H1 (cell line): ENCODE results near the gene LY6G5C. TPM values are rescaled to one million over a fixed set of nuclear protein-coding genes. Genes with fewer than 3 reads are reported as not detected.

ENCODE experiments used
- ASH2L ChIP-seq: fragments of 200-600, 300-600 bp; sonication (generic); IDR thresholded peaks from one replicate; pipeline ENCODE4 v1.7.1; 2017; ENCODE audit warnings: low read length
- BCL11A ChIP-seq, 2 experiments: IDR thresholded peaks; one replicate each; pipeline ENCODE4 v1.6.1; 2011; ENCODE audit warnings: low read depth in 2 of 2, low read length in 2 of 2, mild to moderate bottlenecking in 2 of 2
- CREB1 ChIP-seq: IDR thresholded peaks from 2 replicates; pipeline ENCODE4 v1.6.1; 2012; ENCODE audit warnings: inconsistent platforms
- CTBP2 ChIP-seq: IDR thresholded peaks from 2 replicates; pipeline ENCODE4 v1.7.0; 2011; ENCODE audit warnings: borderline replicate concordance, mild to moderate bottlenecking, moderate library complexity, mixed read lengths, low read length; ENCODE audit not compliant: insufficient read depth, insufficient read length
- GTF2F1 ChIP-seq: IDR thresholded peaks from 2 replicates; pipeline ENCODE4 v1.6.1; 2012; ENCODE audit warnings: low read depth, low read length, improper control_type of control experiment, borderline replicate concordance
- HDAC6 ChIP-seq: IDR thresholded peaks from one replicate; pipeline ENCODE4 v1.7.1; 2012; ENCODE audit warnings: low read depth, mild to moderate bottlenecking, inconsistent platforms, low read length, moderate library complexity
- KDM4A ChIP-seq: IDR thresholded peaks from one replicate; pipeline ENCODE4 v1.7.1; 2012; ENCODE audit warnings: low read depth, mild to moderate bottlenecking, moderate library complexity, low read length, inconsistent platforms; ENCODE audit not compliant: severe bottlenecking
- KDM5A ChIP-seq: fragments of 200-600 bp; IDR thresholded peaks from 2 replicates; pipeline ENCODE4 v1.7.1; 2012; ENCODE audit warnings: mild to moderate bottlenecking, low read length, inconsistent platforms, mixed read lengths
- NANOG ChIP-seq: IDR thresholded peaks from 2 replicates; pipeline ENCODE4 v1.6.1; 2011; ENCODE audit warnings: low read length, low read depth, mild to moderate bottlenecking, inconsistent platforms; ENCODE audit not compliant: insufficient read depth, poor library complexity, severe bottlenecking
- POLR2AphosphoS5 ChIP-seq: IDR thresholded peaks from 2 replicates; pipeline ENCODE4 v1.6.1; 2011; ENCODE audit warnings: low read depth, low read length
- RBBP5 ChIP-seq: IDR thresholded peaks from 2 replicates; pipeline ENCODE4 v1.7.1; 2012; ENCODE audit warnings: low read depth, mild to moderate bottlenecking, inconsistent platforms, low read length, moderate library complexity, borderline replicate concordance
- RFX5 ChIP-seq: IDR thresholded peaks from 2 replicates; pipeline ENCODE4 v1.6.1; 2011; ENCODE audit warnings: low read depth, low read length, improper control_type of control experiment, borderline replicate concordance
- RXRA ChIP-seq: IDR thresholded peaks from 2 replicates; pipeline ENCODE4 v1.6.1; 2011; ENCODE audit warnings: low read depth, mild to moderate bottlenecking, low read length, moderate library complexity; ENCODE audit not compliant: insufficient read depth
- SAP30 ChIP-seq: fragments of 300-600 bp; sonication (generic); IDR thresholded peaks from 2 replicates; pipeline ENCODE4 v1.7.1; 2012; ENCODE audit warnings: low read length, moderate library complexity, mild to moderate bottlenecking, inconsistent platforms; ENCODE audit not compliant: insufficient read depth, insufficient replicate concordance
- SIN3A ChIP-seq, 2 experiments: IDR thresholded peaks in 1 of 2; conservative IDR thresholded peaks in 1 of 2; 2 replicates each; pipeline ENCODE4 v1.6.1; 2011 to 2012; ENCODE audit warnings: low read length in 2 of 2, improper control_type of control experiment in 1 of 2, low read depth in 1 of 2, mild to moderate bottlenecking in 1 of 2
- SP4 ChIP-seq: IDR thresholded peaks from 2 replicates; pipeline ENCODE4 v1.6.1; 2012; ENCODE audit warnings: low read length, inconsistent platforms
- SRF ChIP-seq: IDR thresholded peaks from 2 replicates; pipeline ENCODE4 v1.6.1; 2011; ENCODE audit warnings: mild to moderate bottlenecking, low read depth, low read length, moderate library complexity
- SUZ12 ChIP-seq: fragments of 200-600 bp; sonication (generic); IDR thresholded peaks from 2 replicates; pipeline ENCODE4 v1.6.1; 2012; ENCODE audit warnings: mild to moderate bottlenecking, inconsistent platforms, low read length, moderate library complexity, mixed read lengths
- ZNF274 ChIP-seq: IDR thresholded peaks from 2 replicates; pipeline ENCODE4 v1.7.0; 2012; ENCODE audit warnings: low read length, borderline replicate concordance; ENCODE audit errors: extremely low read depth
- polyA plus RNA-seq, 7 experiments: library from polyadenylated mRNA; depleted of rRNA in 3 of 7; stranded (reverse) in 5 of 7; unstranded in 2 of 7; fragments of >200 nt in 5 of 7; fragments of 200-250 nt in 2 of 7; gene quantifications; 1 replicate in 5 of 7; 2 replicates in 1 of 7; 4 replicates in 1 of 7; pipeline versions ENCODE4 v1.2.1 to v1.2.3, GENCODE V29; 2011 to 2013; ENCODE audit warnings: missing spikeins in 2 of 7, mixed read lengths in 2 of 7
- total RNA-seq: library from RNA; stranded (reverse); fragmentation: NEBNext Ultra II Directional; extraction: Animal tissue kit (Norgen Biotek cat#: 25700); gene quantifications from 2 replicates; pipeline ENCODE4 v1.2.1, GENCODE V29; 2021
- TF ChIP-seq, protein P1 (sequence below): IDR thresholded peaks from 2 replicates; pipeline ENCODE4 v1.6.1; 2011; ENCODE audit warnings: low read depth, mild to moderate bottlenecking, low read length; ENCODE audit not compliant: insufficient read depth
- TF ChIP-seq, protein P2 (sequence below): IDR thresholded peaks from 2 replicates; pipeline ENCODE4 v1.6.1; 2012; ENCODE audit warnings: low read length, inconsistent platforms

The LY6G5C gene
- total and polyA plus RNA-seq, 2 of the 8 experiments (the other 6 are each of a cell fraction or from before 2014, with no cell fraction given), result 1.1 to 1.8 TPM

DNA sequence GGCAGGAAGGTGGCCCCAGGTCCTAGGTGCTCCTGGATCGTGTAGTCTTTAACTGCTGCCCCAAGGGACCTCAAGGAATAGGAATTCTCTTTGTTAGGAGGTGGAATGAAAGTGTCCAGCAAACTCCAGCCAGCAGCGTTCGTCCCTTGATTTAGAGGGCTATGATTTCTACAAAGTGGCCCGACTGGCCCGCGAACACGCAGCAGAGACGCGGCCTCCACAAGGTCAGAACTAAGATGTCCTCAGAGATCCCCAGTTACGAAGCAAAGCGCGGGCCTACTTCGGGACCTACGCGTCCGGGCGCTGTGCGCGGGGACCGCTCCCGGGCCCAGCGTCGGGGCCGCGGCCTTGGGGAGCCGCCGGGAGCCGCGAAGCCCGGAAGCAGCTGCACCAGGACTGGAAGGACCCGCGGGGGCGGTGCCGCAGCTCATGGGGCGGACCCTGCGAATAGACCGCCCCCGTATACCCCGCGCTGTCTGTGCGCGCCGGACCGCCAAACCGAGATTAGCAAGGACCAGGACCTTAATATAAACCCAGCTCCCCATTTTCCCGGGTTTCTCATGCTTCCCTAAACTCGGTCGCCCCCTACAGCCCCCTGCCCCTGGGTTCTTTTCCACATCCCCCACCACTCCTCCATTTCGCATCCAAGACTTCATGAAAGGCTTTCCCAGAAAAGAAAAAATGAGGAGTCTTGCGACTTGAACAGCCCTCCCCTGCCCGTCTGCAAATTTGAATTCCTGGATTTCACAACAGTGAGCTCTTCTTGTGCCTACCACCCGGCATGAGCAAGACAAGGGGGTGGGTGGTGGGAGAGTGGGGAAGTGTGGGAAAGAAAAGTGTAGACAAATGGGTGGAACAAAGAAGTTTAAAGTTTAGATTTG is 20.2 kb downstream of the LY6G5C start, which contains the start of gene C6orf47 (continued):
- TF ChIP-seq CTBP2, result no peak
- TF ChIP-seq POLR2AphosphoS5, result peak; percentile 74; the same call in 1 of the 2 replicates
- TF ChIP-seq RFX5, result no peak
- no peak for TF ChIP-seq NANOG
- no peak; the same call in 1 of the 2 replicates for TF ChIP-seq SP4
- peak; percentile 53 to 83; a peak in 2 of 4 replicates for TF ChIP-seq SIN3A (conservative IDR thresholded peaks at IDR 0.05 in 1 of 2, IDR thresholded peaks at IDR 0.05 in 1 of 2; ENCODE audit: low read depth in 1 of 2, low read length in 2 of 2)
- TF ChIP-seq SAP30, result no peak
- TF ChIP-seq SRF, result no peak
- no peak for TF ChIP-seq BCL11A (IDR thresholded peaks at IDR 0.05; ENCODE audit: low read depth in 2 of 2, low read length in 2 of 2)
- no peak for TF ChIP-seq ZNF274
- no peak for TF ChIP-seq HDAC6
- TF ChIP-seq GTF2F1, result no peak
- TF ChIP-seq ASH2L, result peak; percentile 26
- TF ChIP-seq, protein P1, sequence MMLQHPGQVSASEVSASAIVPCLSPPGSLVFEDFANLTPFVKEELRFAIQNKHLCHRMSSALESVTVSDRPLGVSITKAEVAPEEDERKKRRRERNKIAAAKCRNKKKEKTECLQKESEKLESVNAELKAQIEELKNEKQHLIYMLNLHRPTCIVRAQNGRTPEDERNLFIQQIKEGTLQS, result no peak
- TF ChIP-seq KDM4A, result no peak
- no peak for TF ChIP-seq SUZ12
- no peak; the same call in none of the 2 replicates for TF ChIP-seq CREB1
- no peak for TF ChIP-seq KDM5A
- TF ChIP-seq RBBP5, result no peak
- TF ChIP-seq RXRA, result no peak
- TF ChIP-seq, protein P2, sequence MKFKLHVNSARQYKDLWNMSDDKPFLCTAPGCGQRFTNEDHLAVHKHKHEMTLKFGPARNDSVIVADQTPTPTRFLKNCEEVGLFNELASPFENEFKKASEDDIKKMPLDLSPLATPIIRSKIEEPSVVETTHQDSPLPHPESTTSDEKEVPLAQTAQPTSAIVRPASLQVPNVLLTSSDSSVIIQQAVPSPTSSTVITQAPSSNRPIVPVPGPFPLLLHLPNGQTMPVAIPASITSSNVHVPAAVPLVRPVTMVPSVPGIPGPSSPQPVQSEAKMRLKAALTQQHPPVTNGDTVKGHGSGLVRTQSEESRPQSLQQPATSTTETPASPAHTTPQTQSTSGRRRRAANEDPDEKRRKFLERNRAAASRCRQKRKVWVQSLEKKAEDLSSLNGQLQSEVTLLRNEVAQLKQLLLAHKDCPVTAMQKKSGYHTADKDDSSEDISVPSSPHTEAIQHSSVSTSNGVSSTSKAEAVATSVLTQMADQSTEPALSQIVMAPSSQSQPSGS, result no peak
